NCI-H1092 treated with DMSO at 0.1 percent for 48 hours (cell line): Measurements from ENCODE around the gene CYP2C9.

Experiments used
- DNase-seq: peaks from one replicate; lab custom pipeline; 2025; lab: John Stamatoyannopoulos, UW

CYP2C9 gene

DNA sequence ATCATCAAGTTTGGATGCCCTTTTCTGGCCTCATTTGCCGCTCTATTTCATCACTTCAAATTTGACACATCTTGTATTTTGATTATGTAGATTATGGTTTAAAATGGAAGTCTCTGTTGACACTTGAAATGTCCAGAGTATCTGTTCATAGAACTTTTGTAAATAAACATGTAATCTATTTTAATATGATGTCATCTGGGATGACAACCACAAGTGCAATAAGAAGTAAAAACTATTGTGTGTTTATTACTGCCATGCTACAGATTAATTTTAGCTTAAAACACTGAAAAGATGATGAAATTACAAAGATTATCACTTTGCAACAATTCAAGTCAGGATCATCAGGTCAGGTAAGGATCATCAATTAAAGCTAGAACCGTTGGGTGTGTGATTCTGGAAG lies 100.8 kb downstream of the CYP2C9 start:
- DNase-seq: no peak
